CD4-positive, alpha-beta T cell (primary cell): Measurements from ENCODE around the gene E2F8. TPM values are rescaled to one million over a fixed set of nuclear protein-coding genes. Genes with fewer than 3 reads are reported as not detected.

Experiments used
- ATAC-seq: fragments of 200-7000 bp; cut with Tn5 transposase; one replicate; pipeline ENCODE4 v1.10.0; 2022; ENCODE audit warnings: mild to moderate bottlenecking; ENCODE audit not compliant: poor library complexity
- CTCF ChIA-PET: fragments of 350-600 bp; sonication (Branson Sonifier 250); formaldehyde crosslinking; loops from one replicate; lab custom pipeline; 2021; ENCODE audit warnings: antibody characterized with exemption, inconsistent platforms; lab: Charles Lee
- POLR2A ChIA-PET: fragments of 350-600 bp; sonication (Branson Sonifier 250); formaldehyde crosslinking; loops from one replicate; lab custom pipeline; 2021; ENCODE audit warnings: antibody characterized with exemption, inconsistent platforms; lab: Charles Lee
- DNase-seq, 14 experiments: peaks; one replicate each; pipeline ENCODE4 v3.0.0-alpha.2; 2013 to 2020; ENCODE audit warnings: mixed read lengths in 2 of 14
- H3K27ac ChIP-seq, 2 donors: one replicate each; pipeline versions ENCODE4 v1.5.1 to v1.7.0; 2013; ENCODE audit warnings: low read length in 2 of 2, low read depth in 1 of 2, mild to moderate bottlenecking in 1 of 2
- H3K27me3 ChIP-seq, 2 experiments: 1 replicate in 1 of 2; 2 replicates in 1 of 2; pipeline versions ENCODE4 v1.6.1 to v1.7.0; 2013; ENCODE audit warnings: low read length in 2 of 2, control low read depth in 1 of 2, mild to moderate bottlenecking in 1 of 2, moderate library complexity in 1 of 2; ENCODE audit not compliant: insufficient read depth in 2 of 2, control insufficient read depth in 1 of 2
- H3K36me3 ChIP-seq: one replicate; pipeline ENCODE4 v1.6.1; 2013; ENCODE audit warnings: low read length, control low read depth; ENCODE audit not compliant: insufficient read depth
- H3K4me1 ChIP-seq: one replicate; pipeline ENCODE4 v1.6.1; 2013; ENCODE audit warnings: low read length, control low read depth; ENCODE audit not compliant: insufficient read depth
- H3K4me3 ChIP-seq: one replicate; pipeline ENCODE4 v1.5.1; 2013; ENCODE audit warnings: mild to moderate bottlenecking, low read length, moderate library complexity
- H3K9me3 ChIP-seq, 2 experiments: 1 replicate in 1 of 2; 2 replicates in 1 of 2; pipeline versions ENCODE4 v1.6.1 to v1.7.0; 2013; ENCODE audit warnings: low read length in 2 of 2, mild to moderate bottlenecking in 2 of 2, control low read depth in 1 of 2, moderate library complexity in 1 of 2; ENCODE audit not compliant: control insufficient read depth in 1 of 2, insufficient read depth in 1 of 2
- H3K27ac Mint-ChIP-seq: one replicate; pipeline ENCODE4 v1.8.0; 2020; ENCODE audit warnings: mixed read lengths
- H3K27me3 Mint-ChIP-seq: one replicate; pipeline ENCODE4 v1.8.0; 2021; ENCODE audit warnings: mixed read lengths
- H3K36me3 Mint-ChIP-seq: one replicate; pipeline ENCODE4 v1.8.0; 2021; ENCODE audit warnings: low read depth, mixed read lengths
- H3K4me1 Mint-ChIP-seq: one replicate; pipeline ENCODE4 v1.8.0; 2021; ENCODE audit warnings: low read depth, mixed read lengths
- H3K4me3 Mint-ChIP-seq: one replicate; pipeline ENCODE4 v1.8.0; 2020; ENCODE audit warnings: mild to moderate bottlenecking, mixed read lengths
- H3K9me3 Mint-ChIP-seq: one replicate; pipeline ENCODE4 v1.8.0; 2020; ENCODE audit warnings: mixed read lengths
- CTCF ChIP-seq: fragments of 200-600 bp; IDR thresholded peaks from one replicate; pipeline ENCODE4 v1.8.0; 2022; ENCODE audit warnings: antibody characterized with exemption, mild to moderate bottlenecking
- intact Hi-C, 2 experiments: fragments of 100-400 bp; cut with DNase I in 1 of 2; cut with micrococcal nuclease in 1 of 2; formaldehyde crosslinking; loops; one replicate each; pipeline versions ENCODE4 v1.15.1 to v1.9.0; 2023 to 2025; cut with DNase I, micrococcal nuclease
- total RNA-seq, 174 experiments: library from RNA in 2 of 174; stranded (reverse) in 2 of 174; gene quantifications; one replicate each; pipeline ENCODE4 v1.2.3 and lab custom pipeline; 2021 to 2026

E2F8 gene
- total RNA-seq, 2 experiments from 2014 or later: not detected

GRCh38 chr11:19268909-19269308 is 28.2 kb upstream of the E2F8 start:
- Histone ChIP-seq H3K27me3 (peaks cover 10 to 11% of the 10 kb centered on the region in 2 experiments), H3K4me1 (no peaks in the 10 kb centered on the region), H3K36me3 (no peaks in the 10 kb centered on the region), H3K4me3 (no peak overlapping the region), H3K9me3 (no peaks in the 10 kb centered on the region), H3K27ac (no peak overlapping the region)
- no peak for ATAC-seq
- H3K9me3 Mint-ChIP-seq: no peaks in the 10 kb centered on the region
- H3K4me1 Mint-ChIP-seq: no peaks in the 10 kb centered on the region
- peaks cover 62% of the 10 kb centered on the region for H3K27me3 Mint-ChIP-seq
- H3K4me3 Mint-ChIP-seq: no peak overlapping the region
- ChIA-PET POLR2A (no interaction called here), CTCF (no interaction called here)
- H3K36me3 Mint-ChIP-seq: no peaks in the 10 kb centered on the region
- no peak for DNase-seq
- TF ChIP-seq CTCF: no peak
- intact Hi-C loops: loop anchor here in 1 of 2 experiments (10.0 kb wide), 1 partner anchor 286 kb away; no protein-coding TSS in a partner anchor
- H3K27ac Mint-ChIP-seq: no peak overlapping the region

- H3K4me1 Mint-ChIP-seq: no peaks in the 10 kb centered on the region
- H3K27me3 Mint-ChIP-seq: peaks cover 57% of the 10 kb centered on the region
- ChIA-PET CTCF (no interaction called here), POLR2A (no interaction called here)
- no peaks in the 10 kb centered on the region for H3K9me3 Mint-ChIP-seq
- H3K4me3 Mint-ChIP-seq: no peak overlapping the region
- TF ChIP-seq CTCF: no peak
- ATAC-seq (no peak), DNase-seq (no peak)
- no peaks in the 10 kb centered on the region for H3K9me3 ChIP-seq
- no peaks in the 10 kb centered on the region for H3K36me3 Mint-ChIP-seq
- intact Hi-C loops: loop anchor here in 1 of 2 experiments (10.0 kb wide), 1 partner anchor 287 kb away; no protein-coding TSS in a partner anchor
- H3K27me3 ChIP-seq: peaks cover 10 to 11% of the 10 kb centered on the region in 2 experiments
- H3K4me3 ChIP-seq: no peak overlapping the region
- no peak overlapping the region for H3K27ac Mint-ChIP-seq
- H3K27ac ChIP-seq: no peak overlapping the region
- H3K4me1 ChIP-seq: no peaks in the 10 kb centered on the region
- H3K36me3 ChIP-seq: no peaks in the 10 kb centered on the region
Measured at GRCh38 chr11:19267567-19267966, 26.8 kb upstream of the E2F8 start.

- Histone ChIP-seq H3K27ac (no peak overlapping the region), H3K36me3 (no peaks in the 10 kb centered on the region), H3K27me3 (peaks cover 0 to 6% of the 10 kb centered on the region in 2 experiments), H3K4me1 (no peaks in the 10 kb centered on the region), H3K4me3 (no peak overlapping the region), H3K9me3 (no peaks in the 10 kb centered on the region)
- H3K27ac Mint-ChIP-seq: no peak overlapping the region
- no peaks in the 10 kb centered on the region for H3K9me3 Mint-ChIP-seq
- no peak for TF ChIP-seq CTCF
- H3K4me3 Mint-ChIP-seq: no peak overlapping the region
- H3K4me1 Mint-ChIP-seq: no peaks in the 10 kb centered on the region
- intact Hi-C loops: loop anchor here in 1 of 2 experiments (10.0 kb wide), 1 partner anchor 291 kb away; no protein-coding TSS in a partner anchor
- peaks cover 14% of the 10 kb centered on the region for H3K27me3 Mint-ChIP-seq
- ChIA-PET CTCF (no interaction called here), POLR2A (no interaction called here)
- H3K36me3 Mint-ChIP-seq: no peaks in the 10 kb centered on the region
- no peak for ATAC-seq
- no peak for DNase-seq
Measured at GRCh38 chr11:19263333-19263732, 22.6 kb upstream of the E2F8 start.
